Stimulated activated CD4-positive, alpha-beta T cell treated with anti-CD3 and anti-CD28 coated beads, Interleukin-1b, Interleukin-23, amount 100 ng/mL, for 24 hours (primary cell): Measurements from ENCODE around the gene RBM24.

ENCODE experiments used
- DNase-seq, 4 experiments: peaks; one replicate each; pipeline ENCODE4 v3.0.0-alpha.2; 2020; ENCODE audit warnings: low read depth in 4 of 4, low spot score in 1 of 4

The RBM24 gene

DNA sequence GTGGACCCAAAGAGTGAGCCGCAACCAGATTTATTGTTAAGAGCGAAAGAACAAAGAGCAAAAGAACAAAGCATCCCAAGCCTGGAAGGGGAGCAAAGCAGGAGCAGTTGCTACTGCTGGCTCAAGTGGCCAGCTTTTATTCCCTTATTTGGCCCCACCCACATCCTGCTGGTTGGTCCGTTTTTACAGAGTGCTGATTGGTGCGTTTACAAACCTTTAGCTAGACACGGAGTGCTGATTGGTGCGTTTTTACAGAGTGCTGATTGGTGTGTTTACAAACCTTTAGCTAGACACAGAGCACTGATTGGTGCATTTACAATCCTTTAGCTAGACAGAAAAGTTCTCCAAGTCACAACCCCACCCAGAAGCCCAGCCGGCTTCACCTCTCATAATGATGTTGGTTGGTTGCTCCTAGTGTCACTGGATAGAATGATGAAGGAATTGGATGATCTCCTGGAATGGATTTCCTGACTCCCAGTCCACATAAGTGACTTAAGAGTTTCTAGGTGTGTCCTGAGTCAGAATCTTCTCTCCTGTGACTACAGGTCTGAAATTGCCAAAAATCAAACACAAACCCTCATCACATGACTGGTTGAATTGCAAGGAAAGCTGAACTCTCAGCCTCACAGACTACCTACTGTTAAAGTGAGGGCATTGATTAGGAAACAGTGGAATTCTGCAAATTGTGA, 60.1 kb downstream of the RBM24 start:
- no peak for DNase-seq

DNA sequence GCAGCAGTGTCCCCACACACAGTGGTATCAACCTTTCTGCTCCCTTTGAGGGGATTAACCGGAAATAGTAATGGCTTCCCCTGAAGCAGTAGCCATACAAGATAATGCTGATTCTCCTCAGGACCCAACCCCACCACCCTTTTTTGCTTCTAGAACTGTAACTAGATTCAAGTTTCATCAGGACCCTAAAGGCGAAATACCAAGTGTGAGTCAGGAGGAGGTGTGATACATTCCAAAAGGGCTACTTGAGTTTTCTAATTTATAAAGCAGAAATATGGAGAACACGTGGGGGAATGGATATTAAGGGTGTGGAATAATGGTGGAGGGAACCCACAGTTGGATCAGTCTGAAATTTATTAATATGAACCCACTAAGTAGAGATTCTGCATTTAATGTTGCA, 60.7 kb downstream of the RBM24 start:
- DNase-seq = no peak

DNA sequence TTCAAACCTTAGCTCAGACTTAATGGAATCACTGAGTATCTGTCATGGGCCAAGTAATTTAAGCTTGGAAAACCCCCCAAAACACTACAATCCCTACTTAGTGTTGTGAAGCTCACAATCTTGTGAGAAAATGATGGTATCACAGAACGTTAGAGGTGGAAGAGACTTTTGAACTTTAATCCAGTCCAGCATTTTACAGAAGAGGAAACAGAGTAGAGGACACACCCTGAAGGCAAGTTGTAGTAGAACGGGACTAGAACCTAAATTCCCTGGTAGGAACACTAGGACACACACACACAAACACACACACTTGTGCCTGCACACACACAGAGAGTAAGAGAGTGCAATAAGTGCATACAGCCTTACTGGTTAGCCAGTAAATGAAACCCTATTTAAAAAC, 62.1 kb downstream of the RBM24 start:
- DNase-seq = no peak
